Measurements from ENCODE around the gene GPR25.

Gene GPR25

GRCh38 chr1:200901350-200901749 lies 28.6 kb downstream of the GPR25 start:
- no peak overlapping the region for H3K9ac ChIP-seq (ENCODE audit: low read depth, low read length, poor library complexity, severe bottlenecking)
- H3K9me3 ChIP-seq (ENCODE audit: insufficient read depth, low read depth, low read length): no peaks in the 10 kb centered on the region
- H3K27me3 ChIP-seq (ENCODE audit: insufficient read depth, low read length, poor library complexity, severe bottlenecking): no peaks in the 10 kb centered on the region
- H3K4me1 ChIP-seq (ENCODE audit: insufficient read depth, low read length, poor library complexity, severe bottlenecking): peaks cover 57% of the 10 kb centered on the region
- no peak overlapping the region for H3K4me2 ChIP-seq (ENCODE audit: low read depth, low read length, poor library complexity, severe bottlenecking)
- no peaks in the 10 kb centered on the region for H3K79me2 ChIP-seq (ENCODE audit: insufficient read depth, low read length)
- H4K20me1 ChIP-seq (ENCODE audit: insufficient read depth, low read length, poor library complexity, severe bottlenecking): no peaks in the 10 kb centered on the region
- H3K36me3 ChIP-seq (ENCODE audit: insufficient read depth, low read length): no peaks in the 10 kb centered on the region
- peaks cover 2% of the 10 kb centered on the region; the same call in 1 of the 2 replicates for H3F3A ChIP-seq (ENCODE audit: low read depth)
- H2AFZ ChIP-seq (ENCODE audit: low read length): no peak overlapping the region
- no peak overlapping the region for H3K4me3 ChIP-seq (ENCODE audit: low read length, poor library complexity, severe bottlenecking)
- TF ChIP-seq CTCF (conservative IDR thresholded peaks at IDR 0.05; ENCODE audit: low read length) (no peak), EZH2phosphoT487 (IDR thresholded peaks at IDR 0.05; ENCODE audit: borderline replicate concordance) (no peak)
- no peaks in the 10 kb centered on the region for H3K9me2 ChIP-seq (replicated peaks; ENCODE audit: low read depth, low read length)

- no peaks in the 10 kb centered on the region for H3K9me2 ChIP-seq (replicated peaks; ENCODE audit: low read depth, low read length)
- peaks cover 2% of the 10 kb centered on the region; the same call in 1 of the 2 replicates for H3F3A ChIP-seq (ENCODE audit: low read depth)
- no peaks in the 10 kb centered on the region for H3K9me3 ChIP-seq (ENCODE audit: insufficient read depth, low read depth, low read length)
- H3K4me3 ChIP-seq (ENCODE audit: low read length, poor library complexity, severe bottlenecking): no peak overlapping the region
- H3K27me3 ChIP-seq (ENCODE audit: insufficient read depth, low read length, poor library complexity, severe bottlenecking): no peaks in the 10 kb centered on the region
- no peak overlapping the region for H2AFZ ChIP-seq (ENCODE audit: low read length)
- H3K4me2 ChIP-seq (ENCODE audit: low read depth, low read length, poor library complexity, severe bottlenecking): no peak overlapping the region
- H3K79me2 ChIP-seq (ENCODE audit: insufficient read depth, low read length): no peaks in the 10 kb centered on the region
- TF ChIP-seq CTCF (conservative IDR thresholded peaks at IDR 0.05; ENCODE audit: low read length) (no peak), EZH2phosphoT487 (IDR thresholded peaks at IDR 0.05; ENCODE audit: borderline replicate concordance) (no peak)
- H3K36me3 ChIP-seq (ENCODE audit: insufficient read depth, low read length): no peaks in the 10 kb centered on the region
- peaks cover 57% of the 10 kb centered on the region for H3K4me1 ChIP-seq (ENCODE audit: insufficient read depth, low read length, poor library complexity, severe bottlenecking)
- no peak overlapping the region for H3K9ac ChIP-seq (ENCODE audit: low read depth, low read length, poor library complexity, severe bottlenecking)
- no peaks in the 10 kb centered on the region for H4K20me1 ChIP-seq (ENCODE audit: insufficient read depth, low read length, poor library complexity, severe bottlenecking)
Observed at GRCh38 chr1:200901796-200902444, 29.1 kb downstream of the GPR25 start.

GRCh38 chr1:200903793-200904192 lies 31.0 kb downstream of the GPR25 start:
- Histone ChIP-seq H3K9ac (ENCODE audit: low read depth, low read length, poor library complexity, severe bottlenecking) (no peak overlapping the region), H3K36me3 (ENCODE audit: insufficient read depth, low read length) (no peaks in the 10 kb centered on the region), H3K4me1 (ENCODE audit: insufficient read depth, low read length, poor library complexity, severe bottlenecking) (peaks cover 64% of the 10 kb centered on the region), H3K79me2 (ENCODE audit: insufficient read depth, low read length) (no peaks in the 10 kb centered on the region), H3F3A (ENCODE audit: low read depth) (peaks cover 2% of the 10 kb centered on the region; the same call in 1 of the 2 replicates), H3K9me3 (ENCODE audit: insufficient read depth, low read depth, low read length) (no peaks in the 10 kb centered on the region), H2AFZ (ENCODE audit: low read length) (no peak overlapping the region), H3K4me3 (ENCODE audit: low read length, poor library complexity, severe bottlenecking) (no peak overlapping the region), H3K9me2 (replicated peaks; ENCODE audit: low read depth, low read length) (no peaks in the 10 kb centered on the region), H4K20me1 (ENCODE audit: insufficient read depth, low read length, poor library complexity, severe bottlenecking) (no peaks in the 10 kb centered on the region), H3K4me2 (ENCODE audit: low read depth, low read length, poor library complexity, severe bottlenecking) (no peak overlapping the region), H3K27me3 (ENCODE audit: insufficient read depth, low read length, poor library complexity, severe bottlenecking) (no peaks in the 10 kb centered on the region)
- TF ChIP-seq CTCF (conservative IDR thresholded peaks at IDR 0.05; ENCODE audit: low read length) (no peak), EZH2phosphoT487 (IDR thresholded peaks at IDR 0.05; ENCODE audit: borderline replicate concordance) (no peak)
